ENCODE measurements around the gene GSC.

- no peak for TF ChIP-seq CTCF (IDR thresholded peaks at IDR 0.05)
- no peak for TF ChIP-seq POLR2A (IDR thresholded peaks at IDR 0.05)
Measured at GRCh38 chr14:94787655-94788054, 17.7 kb upstream of the GSC start.
